ENCODE results near the gene PRDM10. TPM values are rescaled to one million over a fixed set of nuclear protein-coding genes. Genes with fewer than 3 reads are reported as not detected.
A peak's percentile ranks its signal among the peaks of the same experiment; 100 is the strongest.

The PRDM10 gene
- total and polyA plus RNA-seq, 8 donors: 2.3 to 5.3 (median 3.2) TPM

- peaks cover 0 to 20% (median 0%) of the 10 kb centered on the region in 3 donors for H3K36me3 ChIP-seq
- WGBS, 2 donors: 93 to 95% methylated on average over 7 of the region's 7 CpGs
- FAIRE-seq (no peak), DNase-seq (no peak), ATAC-seq (no peak)
- no peaks in the 10 kb centered on the region for H3K9me3 ChIP-seq
- H3K27ac ChIP-seq: no peak overlapping the region
- TF ChIP-seq CTCF (IDR thresholded peaks at IDR 0.05): no peak
- no peak overlapping the region for H3K4me3 ChIP-seq
- intact Hi-C loops (cut with DNase I): no loop called here
- H3K27me3 ChIP-seq: no peaks in the 10 kb centered on the region
- H3K4me1 ChIP-seq: no peaks in the 10 kb centered on the region
Observed at GRCh38 chr11:129910360-129910759, 92.3 kb downstream of the PRDM10 start.

- intact Hi-C loops (cut with DNase I): no loop called here
- Histone ChIP-seq H3K4me3 (no peak overlapping the region), H3K4me1 (no peaks in the 10 kb centered on the region), H3K27me3 (no peaks in the 10 kb centered on the region), H3K27ac (no peak overlapping the region), H3K36me3 (peaks cover 0 to 11% (median 0%) of the 10 kb centered on the region in 3 donors), H3K9me3 (no peaks in the 10 kb centered on the region)
- WGBS, 2 donors: 85 to 89% methylated on average over 8 of the region's 8 CpGs
- TF ChIP-seq CTCF (IDR thresholded peaks at IDR 0.05): no peak
- FAIRE-seq (no peak), DNase-seq (no peak), ATAC-seq (no peak)
Observed at GRCh38 chr11:129905402-129905801, 97.2 kb downstream of the PRDM10 start.

GRCh38 chr11:129896062-129896461 lies 106.6 kb downstream of the PRDM10 start:
- intact Hi-C loops (cut with DNase I): no loop called here
- ATAC-seq: peak in 2 of 4 donors; percentile 8 to 29

DNA sequence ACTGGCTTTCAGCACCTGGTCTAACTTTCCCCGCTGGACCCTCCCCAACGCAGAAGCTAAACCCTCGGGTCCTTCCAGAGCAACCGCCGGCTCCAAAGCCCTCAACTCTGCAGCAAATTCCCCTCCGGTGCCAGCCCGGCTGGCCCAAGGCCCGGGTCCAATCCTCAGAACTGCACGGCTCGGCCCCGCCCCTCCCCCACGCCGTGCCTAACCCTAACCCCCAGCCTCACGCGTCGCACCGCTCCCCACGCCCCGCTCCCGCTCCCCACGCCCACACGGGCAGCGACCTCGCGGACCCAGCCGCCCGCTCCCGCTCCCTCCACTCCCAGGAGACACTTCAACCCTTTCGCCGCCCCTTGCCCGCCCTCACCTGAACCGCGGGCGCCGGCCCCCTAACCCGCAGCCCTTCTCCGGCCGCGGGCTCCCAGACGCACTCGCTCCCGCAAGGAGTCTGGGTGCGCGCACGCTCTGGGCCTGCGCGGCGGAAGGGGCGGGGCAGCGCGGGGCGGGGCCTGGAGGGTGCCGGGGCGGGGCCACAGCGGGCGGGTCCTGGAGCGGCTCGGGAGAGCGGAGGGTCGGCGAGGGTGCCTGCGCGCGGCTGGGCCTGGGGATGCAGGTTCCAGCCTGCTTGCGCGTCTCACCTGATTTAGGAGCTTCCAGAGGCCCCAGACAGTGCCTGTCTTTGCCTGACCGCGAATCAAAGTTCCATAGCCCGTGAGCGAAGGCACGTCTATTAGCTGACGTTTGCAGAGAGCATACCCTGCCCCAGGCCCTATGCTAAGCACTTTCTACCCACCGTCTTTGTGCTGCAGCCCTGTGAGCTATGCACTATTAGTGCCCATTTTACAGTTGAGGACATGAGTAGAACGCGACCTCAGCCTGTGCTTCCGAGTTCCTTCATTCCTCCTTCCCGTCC lies 107.3 kb downstream of the PRDM10 start, which contains the start of gene NFRKB:
TSS of gene NFRKB (minus strand) at position 453 of the 916 bp plus-strand sequence. CDS start 2,729 bp downstream, outside the sequence.
- Histone ChIP-seq H3K4me3 (peak within 1 kb of the TSS; percentile 75 to 93 (median 86)), H3K9me3 (no peaks in the 10 kb centered on the region), H3K4me1 (peaks cover 0 to 8% (median 0%) of the 10 kb centered on the region in 3 donors), H3K27me3 (no peaks in the 10 kb centered on the region), H3K36me3 (no peaks in the 10 kb centered on the region), H3K27ac (peak within 1 kb of the TSS; percentile 40 to 79 (median 56))
- FAIRE-seq: no peak
- DNase-seq: peak; percentile 79 to 98 (median 90)
- peak; percentile 98 to 100 (median 99) for ATAC-seq
- TF ChIP-seq CTCF (IDR thresholded peaks at IDR 0.05): no peak
- 0 to 1% methylated on average over 52 to 77 of the region's 77 CpGs for WGBS, 2 donors
- intact Hi-C loops (cut with DNase I): no loop called here

More at GRCh38 chr11:129896062-129896461, 106.6 kb downstream of the PRDM10 start:
- Histone ChIP-seq H3K27ac (peak overlapping the region in 3 of 4 donors; percentile 53 to 79 (median 60)), H3K4me1 (peaks cover 0 to 8% (median 0%) of the 10 kb centered on the region in 3 donors), H3K27me3 (no peaks in the 10 kb centered on the region), H3K9me3 (no peaks in the 10 kb centered on the region), H3K4me3 (peak overlapping the region; percentile 75 to 93 (median 86)), H3K36me3 (no peaks in the 10 kb centered on the region)
- FAIRE-seq (no peak), DNase-seq (no peak)
- TF ChIP-seq CTCF (IDR thresholded peaks at IDR 0.05): no peak
- 69 to 70% methylated on average over 9 of the region's 9 CpGs for WGBS, 2 donors
